ENCODE results near the gene CMTM7. TPM values are rescaled to one million over a fixed set of nuclear protein-coding genes. Genes with fewer than 3 reads are reported as not detected.

Gene CMTM7
- total RNA-seq, 6 experiments from 2014 or later: 10.1 to 17.7 (median 15.7) TPM

GRCh38 chr3:32423534-32423933, 31.9 kb downstream of the CMTM7 start:
- Mint-ChIP-seq H3K4me3 (no peak overlapping the region), H3K36me3 (ENCODE audit: low read depth) (peaks cover 11% of the 10 kb centered on the region), H3K9me3 (peaks cover 4% of the 10 kb centered on the region; the same call in 1 of the 2 replicates), H3K27ac (no peak overlapping the region), H3K27me3 (ENCODE audit: insufficient read depth) (peaks cover 3% of the 10 kb centered on the region), H3K4me1 (ENCODE audit: low read depth) (peaks cover 42% of the 10 kb centered on the region)
- TF ChIP-seq CTCF (IDR thresholded peaks at IDR 0.05): no peak
- no peak for DNase-seq

- Mint-ChIP-seq H3K27me3 (ENCODE audit: insufficient read depth) (peaks cover 3% of the 10 kb centered on the region), H3K27ac (no peak overlapping the region), H3K4me3 (no peak overlapping the region), H3K9me3 (peaks cover 2% of the 10 kb centered on the region; the same call in 1 of the 2 replicates), H3K4me1 (ENCODE audit: low read depth) (peaks cover 42% of the 10 kb centered on the region), H3K36me3 (ENCODE audit: low read depth) (peaks cover 6% of the 10 kb centered on the region)
- TF ChIP-seq CTCF (IDR thresholded peaks at IDR 0.05): no peak
- no peak for DNase-seq
Measured at GRCh38 chr3:32423956-32424557, 32.4 kb downstream of the CMTM7 start.

- no peak overlapping the region for H3K27ac Mint-ChIP-seq
- H3K4me3 Mint-ChIP-seq: no peak overlapping the region
- peaks cover 36% of the 10 kb centered on the region for H3K4me1 Mint-ChIP-seq (ENCODE audit: low read depth)
- DNase-seq: no peak
- H3K36me3 Mint-ChIP-seq (ENCODE audit: low read depth): peaks cover 5% of the 10 kb centered on the region; the same call in 1 of the 2 replicates
- peaks cover 3% of the 10 kb centered on the region for H3K27me3 Mint-ChIP-seq (ENCODE audit: insufficient read depth)
- H3K9me3 Mint-ChIP-seq: no peaks in the 10 kb centered on the region
- TF ChIP-seq CTCF (IDR thresholded peaks at IDR 0.05): no peak
Measured at GRCh38 chr3:32424581-32425250, 33.1 kb downstream of the CMTM7 start.

- TF ChIP-seq CTCF (IDR thresholded peaks at IDR 0.05): no peak
- Mint-ChIP-seq H3K4me3 (no peak overlapping the region), H3K4me1 (ENCODE audit: low read depth) (peaks cover 9% of the 10 kb centered on the region; the same call in 1 of the 2 replicates), H3K27me3 (ENCODE audit: insufficient read depth) (no peaks in the 10 kb centered on the region; the same call in 1 of the 2 replicates), H3K9me3 (no peaks in the 10 kb centered on the region), H3K27ac (no peak overlapping the region), H3K36me3 (ENCODE audit: low read depth) (peaks cover 5% of the 10 kb centered on the region; the same call in 1 of the 2 replicates)
- DNase-seq: no peak
Measured at GRCh38 chr3:32428092-32429068, 36.7 kb downstream of the CMTM7 start.

GRCh38 chr3:32430900-32431299, 39.2 kb downstream of the CMTM7 start:
- Mint-ChIP-seq H3K9me3 (no peaks in the 10 kb centered on the region), H3K27ac (no peak overlapping the region), H3K4me1 (ENCODE audit: low read depth) (peaks cover 11% of the 10 kb centered on the region), H3K4me3 (no peak overlapping the region), H3K36me3 (ENCODE audit: low read depth) (no peaks in the 10 kb centered on the region), H3K27me3 (ENCODE audit: insufficient read depth) (no peaks in the 10 kb centered on the region; the same call in 1 of the 2 replicates)
- TF ChIP-seq CTCF (IDR thresholded peaks at IDR 0.05): no peak
- no peak for DNase-seq

Data from HFFc6 (cell line).